NCI-H1417 (cell line): Measurements from ENCODE around the gene LOXHD1.

ENCODE experiments used
- DNase-seq, 3 experiments: peaks; one replicate each; lab custom pipeline; 2025; lab: John Stamatoyannopoulos, UW

The LOXHD1 gene

GRCh38 chr18:46629361-46629760 is 27.7 kb downstream of the LOXHD1 start:
- no peak for DNase-seq

- no peak for DNase-seq
Measured at GRCh38 chr18:46628206-46628605, 28.8 kb downstream of the LOXHD1 start.

DNA sequence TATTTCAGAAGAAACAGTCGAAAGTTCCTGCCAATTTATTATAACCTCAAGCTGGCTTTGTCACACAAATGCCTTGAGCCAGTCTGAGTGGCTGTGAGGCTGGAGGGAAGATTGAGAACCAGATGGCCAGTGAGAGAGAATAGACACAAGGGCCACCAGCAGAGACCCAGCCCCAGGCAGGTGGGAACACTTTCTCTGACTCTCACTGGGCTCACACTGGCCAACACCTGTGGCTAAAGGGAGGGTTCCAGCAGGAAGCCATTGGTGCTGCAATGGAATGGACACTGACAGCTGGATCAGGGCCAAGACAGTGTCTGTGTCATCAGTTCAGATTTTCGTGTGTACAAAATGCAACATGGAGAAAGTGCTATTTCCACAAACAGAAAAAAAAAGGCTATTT is 29.9 kb downstream of the LOXHD1 start:
- DNase-seq: peak in 2 of 3 experiments; percentile 21 to 40

GRCh38 chr18:46625069-46625468 is 32.0 kb downstream of the LOXHD1 start:
- no peak for DNase-seq

DNA sequence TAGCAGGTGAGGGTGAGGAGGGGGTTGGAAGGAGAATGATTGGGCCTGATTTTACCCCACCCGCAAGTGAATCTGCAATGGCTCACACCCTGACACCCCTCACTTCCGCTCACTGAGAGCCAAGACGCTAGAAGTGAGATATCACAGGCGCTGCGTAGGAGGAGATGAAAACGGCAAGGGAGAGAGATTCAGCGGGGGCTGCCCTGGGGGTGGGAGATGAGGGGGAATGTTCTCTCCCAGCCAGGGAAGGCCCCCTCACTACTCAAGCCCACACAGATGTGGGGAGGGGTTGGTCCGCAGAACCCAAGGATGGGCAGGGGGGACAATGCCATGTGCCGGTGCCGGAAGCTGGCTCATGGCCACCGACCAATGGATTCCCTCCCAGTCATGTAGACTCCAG is 32.9 kb downstream of the LOXHD1 start:
- no peak for DNase-seq

GRCh38 chr18:46623541-46623940 is 33.5 kb downstream of the LOXHD1 start:
- DNase-seq: no peak

DNA sequence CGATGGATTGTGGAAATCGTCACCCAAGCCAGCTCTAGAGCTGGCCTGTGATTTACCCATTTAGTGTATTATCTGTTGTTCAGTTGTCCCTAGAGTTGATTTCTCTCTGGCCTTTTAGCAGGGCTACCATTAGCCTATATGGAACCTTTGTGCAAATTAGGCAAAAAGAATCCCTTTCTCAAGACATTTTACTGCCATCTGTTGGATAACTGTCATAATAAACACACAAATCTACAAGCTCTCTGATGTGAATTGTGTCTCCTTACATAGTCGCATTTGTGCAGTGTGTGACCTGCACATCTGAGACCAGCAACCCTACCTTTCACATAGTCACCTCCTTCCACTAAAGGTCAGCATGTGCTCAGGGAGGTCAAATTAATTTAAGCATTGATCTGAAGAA is 34.0 kb downstream of the LOXHD1 start:
- peak in 2 of 3 experiments; percentile 2 to 58 for DNase-seq

DNA sequence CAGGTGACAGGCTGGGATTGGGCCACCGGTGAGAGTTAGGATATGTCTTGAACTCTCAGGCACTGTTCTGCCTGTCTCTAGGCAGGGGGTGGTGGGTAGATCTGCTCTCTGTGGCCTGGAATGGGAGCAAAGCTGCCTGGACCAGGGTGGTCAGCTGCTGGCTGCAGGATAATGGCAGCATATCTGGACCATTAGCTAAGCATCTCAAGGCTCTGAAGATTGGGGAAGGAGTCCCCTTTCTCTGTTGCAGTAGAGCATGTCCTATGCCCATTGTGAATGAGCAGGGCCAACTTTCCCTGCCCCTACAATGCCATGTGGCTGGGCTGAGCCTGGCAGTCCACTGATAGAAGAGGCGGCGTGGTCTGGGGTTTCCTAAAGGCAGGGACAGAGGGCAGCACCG is 34.6 kb downstream of the LOXHD1 start:
- no peak for DNase-seq

- peak in 1 of 3 experiments; percentile 9 for DNase-seq
Measured at GRCh38 chr18:46621871-46622270, 35.1 kb downstream of the LOXHD1 start.

DNA sequence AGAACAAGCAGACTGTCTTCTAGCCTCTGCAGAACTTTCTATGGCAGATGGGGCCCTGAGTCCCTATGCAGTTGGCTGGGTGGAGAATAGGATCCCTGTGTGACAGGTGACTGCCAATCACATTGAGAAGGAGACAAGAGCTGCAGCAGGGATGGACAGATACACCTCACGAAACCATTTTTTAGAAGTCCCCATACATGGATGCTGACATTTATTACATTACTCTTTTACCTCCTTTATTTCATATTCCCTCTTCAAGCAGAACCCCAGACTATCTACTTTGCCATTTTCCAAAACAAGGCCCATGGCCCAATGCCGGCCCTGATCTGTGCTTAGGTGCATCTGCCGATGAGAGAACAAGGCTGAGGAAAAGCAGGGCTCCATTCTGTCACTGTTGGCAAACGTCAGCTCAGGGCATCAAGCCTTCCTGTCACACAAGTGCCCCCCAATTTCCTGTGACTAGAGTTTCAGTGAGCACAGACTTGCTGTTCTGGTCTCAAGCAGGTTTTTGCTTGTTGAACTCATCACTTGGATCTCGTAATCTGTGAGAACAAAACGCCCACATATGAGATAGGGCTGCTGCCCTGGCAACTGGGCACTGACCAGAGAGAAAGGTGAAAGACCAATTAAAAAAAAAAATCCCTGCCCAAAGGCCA is 35.8 kb downstream of the LOXHD1 start:
- no peak for DNase-seq

DNA sequence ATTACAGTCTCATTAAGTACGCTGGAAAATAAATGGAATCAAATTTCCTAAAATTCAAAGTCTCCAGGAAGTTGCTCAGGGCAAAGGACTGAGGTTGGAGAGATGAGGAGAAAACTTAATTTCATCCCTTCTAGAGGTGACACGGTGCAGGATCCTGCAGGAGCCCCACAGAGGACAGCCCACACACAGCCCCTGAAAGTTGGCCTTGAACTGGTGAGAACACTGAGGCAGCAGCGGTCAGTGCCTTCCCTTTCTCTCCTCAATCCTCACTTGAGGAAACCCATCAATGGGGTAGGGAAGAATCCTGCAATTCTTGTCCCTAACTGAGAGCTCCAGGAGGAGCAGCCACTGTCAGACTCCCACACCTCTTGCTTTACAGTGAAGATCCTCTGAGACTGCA is 37.5 kb downstream of the LOXHD1 start:
- DNase-seq: no peak

DNA sequence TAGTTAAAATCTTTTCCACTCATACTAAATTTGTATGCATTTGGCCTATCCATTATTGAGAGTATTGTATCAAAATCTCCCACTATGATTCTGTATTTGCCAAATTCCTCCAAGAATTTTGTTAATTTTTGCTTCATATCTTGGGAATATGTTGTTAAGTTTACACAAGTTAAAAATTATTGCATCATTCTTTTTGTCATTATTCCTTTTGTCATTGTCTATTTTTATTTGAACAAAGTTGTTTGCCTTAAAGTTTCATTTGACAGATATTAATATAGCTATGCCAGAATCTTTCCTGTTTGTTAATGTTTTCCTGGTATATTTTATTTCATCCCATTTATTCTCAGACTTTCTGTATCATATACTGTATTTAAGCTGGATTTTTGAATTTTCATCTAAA is 41.3 kb downstream of the LOXHD1 start:
- no peak for DNase-seq

- peak in 1 of 3 experiments; percentile 18 for DNase-seq
Measured at GRCh38 chr18:46609048-46609447, 48.0 kb downstream of the LOXHD1 start.

DNA sequence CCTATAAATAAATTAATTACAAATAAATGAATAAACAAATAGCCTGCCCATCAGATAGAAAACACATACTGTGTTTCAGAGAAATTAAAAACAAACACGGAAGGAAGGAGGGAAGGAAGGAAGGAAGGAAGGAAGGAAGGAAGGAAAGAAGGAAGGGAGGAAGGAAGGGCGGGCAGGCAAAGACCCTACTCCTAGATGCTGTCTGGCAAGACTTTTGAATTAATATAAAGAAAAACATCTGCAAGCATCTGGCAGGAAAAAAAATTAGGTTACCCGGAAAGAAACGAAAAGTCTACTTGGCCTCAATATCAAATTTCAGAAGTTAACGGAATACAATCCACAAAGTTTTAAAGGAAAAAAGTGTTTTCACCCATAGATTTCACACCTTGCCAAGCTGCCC is 49.1 kb downstream of the LOXHD1 start:
- no peak for DNase-seq

- DNase-seq: peak in 1 of 3 experiments; percentile 35
Measured at GRCh38 chr18:46601141-46601805, 55.7 kb downstream of the LOXHD1 start.

DNA sequence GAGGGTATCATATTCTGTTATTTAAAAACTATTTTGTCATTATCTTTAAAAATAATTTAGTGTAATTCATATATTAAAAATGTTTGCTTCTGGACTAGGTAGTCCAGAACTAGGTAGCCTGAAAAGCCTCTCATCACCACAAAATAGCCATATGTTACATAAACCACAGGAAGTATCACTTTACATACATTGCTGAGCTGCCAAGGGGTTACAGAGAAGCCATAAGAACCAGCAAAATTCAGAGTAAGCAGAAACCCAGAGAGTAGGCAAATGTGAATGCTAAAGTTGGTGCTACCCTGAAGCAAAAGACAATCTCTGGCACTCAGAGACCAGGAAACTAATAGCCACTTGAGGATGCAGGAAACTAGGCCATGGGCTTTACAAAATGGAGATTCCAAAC is 60.9 kb downstream of the LOXHD1 start:
- DNase-seq: no peak

GRCh38 chr18:46591783-46592391 is 65.1 kb downstream of the LOXHD1 start:
- DNase-seq: peak in 1 of 3 experiments; percentile 23

DNA sequence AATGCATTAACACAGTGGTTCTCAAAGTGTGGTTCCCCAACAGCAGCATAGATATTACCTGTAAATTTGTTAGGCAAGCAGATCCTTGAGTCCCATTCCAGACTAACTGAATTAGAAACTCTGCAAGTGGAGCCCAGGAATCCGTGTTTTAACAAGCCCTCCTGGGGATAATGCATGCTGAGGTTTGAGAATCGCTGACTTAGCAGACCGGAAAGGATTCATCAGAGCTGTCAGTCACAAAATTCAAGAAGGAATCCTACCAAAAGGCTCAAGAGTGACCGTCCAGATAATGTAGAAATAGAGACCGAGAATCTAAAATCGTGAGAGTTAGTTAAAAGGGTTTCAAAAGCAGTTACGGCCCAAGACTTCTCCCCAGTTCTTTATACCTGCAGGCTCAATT is 66.9 kb downstream of the LOXHD1 start:
- no peak for DNase-seq

DNA sequence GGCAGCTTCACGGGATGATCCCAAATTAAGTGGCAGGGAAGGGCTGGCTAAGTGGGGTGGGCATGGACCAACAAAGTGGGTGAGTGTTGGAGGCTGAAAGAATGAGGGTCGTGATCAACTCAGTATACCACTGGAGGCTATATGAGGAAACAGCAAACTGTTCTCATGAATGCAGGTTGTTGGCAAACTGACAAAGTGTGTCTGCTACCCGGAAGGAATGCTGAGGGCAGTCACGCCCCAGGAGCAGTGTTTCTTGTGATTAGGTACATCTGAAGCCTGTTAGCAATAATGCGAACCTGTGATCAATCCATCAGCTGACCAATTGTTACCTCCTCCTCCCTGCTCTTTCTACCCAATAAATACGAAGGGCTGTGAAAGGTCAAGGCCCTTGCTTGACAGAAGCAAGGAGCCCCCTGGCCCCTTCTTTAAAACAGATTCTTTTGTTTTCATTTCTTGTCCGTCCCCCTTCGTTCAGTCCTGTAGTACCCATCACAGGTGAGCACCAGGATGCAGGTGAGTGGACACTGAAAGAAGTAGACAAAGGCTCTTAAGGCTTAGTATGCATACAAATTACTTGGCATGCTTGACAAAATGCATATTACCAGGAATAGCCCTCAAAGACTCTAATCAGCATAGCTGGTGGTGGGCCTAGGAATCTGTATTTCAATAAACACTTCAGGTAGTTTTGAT is 67.9 kb downstream of the LOXHD1 start:
- no peak for DNase-seq

DNA sequence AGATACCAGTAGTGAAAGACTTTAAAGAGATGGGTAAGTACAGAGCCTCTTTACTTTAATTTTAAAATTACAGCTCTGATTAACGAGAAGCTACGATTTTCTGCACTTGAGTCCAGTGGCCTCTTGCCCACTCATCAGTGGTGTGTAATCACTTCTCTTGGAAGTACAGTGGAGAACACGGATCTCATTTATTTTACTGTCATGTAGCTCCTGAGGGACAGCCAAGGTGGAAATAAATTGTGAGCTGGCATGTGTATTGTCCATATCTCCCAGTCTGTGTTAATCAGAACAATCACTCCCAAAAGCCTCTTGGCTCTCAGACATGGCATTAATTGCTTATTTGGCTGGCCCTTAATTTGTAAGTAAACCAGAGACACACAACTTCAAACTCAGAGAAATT is 69.4 kb downstream of the LOXHD1 start:
- peak in 1 of 3 experiments; percentile 60 for DNase-seq

- DNase-seq: no peak
Measured at GRCh38 chr18:46583711-46584110, 73.3 kb downstream of the LOXHD1 start.

- no peak for DNase-seq
Measured at GRCh38 chr18:46581648-46582047, 75.4 kb downstream of the LOXHD1 start.

DNA sequence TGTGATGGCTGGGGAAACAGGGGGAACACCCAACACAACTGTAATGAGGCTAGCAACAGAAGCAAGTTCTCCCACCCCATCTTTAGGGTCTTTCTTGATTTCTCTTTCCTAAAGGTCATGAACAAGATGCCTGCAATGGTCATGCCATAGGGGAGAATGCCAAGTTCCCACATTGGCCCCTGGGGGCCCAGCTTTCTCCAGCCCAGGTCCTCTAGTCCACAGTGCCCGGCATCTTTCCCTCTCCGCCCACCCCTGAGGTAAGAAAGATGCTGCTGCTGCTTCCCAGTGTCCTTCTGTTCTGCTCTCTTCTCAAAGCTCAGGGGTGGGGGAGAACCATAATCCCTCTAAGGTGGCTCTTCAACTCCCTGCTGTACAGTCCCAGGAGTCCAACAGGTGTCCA is 78.0 kb downstream of the LOXHD1 start:
- DNase-seq: no peak
